ENCODE data around the gene DST.
"Not testable (repeated sequence)": the region's sequence is repeated elsewhere in the genome, so short reads cannot be mapped to it uniquely, and the experiment has no call there.

The DST gene

DNA sequence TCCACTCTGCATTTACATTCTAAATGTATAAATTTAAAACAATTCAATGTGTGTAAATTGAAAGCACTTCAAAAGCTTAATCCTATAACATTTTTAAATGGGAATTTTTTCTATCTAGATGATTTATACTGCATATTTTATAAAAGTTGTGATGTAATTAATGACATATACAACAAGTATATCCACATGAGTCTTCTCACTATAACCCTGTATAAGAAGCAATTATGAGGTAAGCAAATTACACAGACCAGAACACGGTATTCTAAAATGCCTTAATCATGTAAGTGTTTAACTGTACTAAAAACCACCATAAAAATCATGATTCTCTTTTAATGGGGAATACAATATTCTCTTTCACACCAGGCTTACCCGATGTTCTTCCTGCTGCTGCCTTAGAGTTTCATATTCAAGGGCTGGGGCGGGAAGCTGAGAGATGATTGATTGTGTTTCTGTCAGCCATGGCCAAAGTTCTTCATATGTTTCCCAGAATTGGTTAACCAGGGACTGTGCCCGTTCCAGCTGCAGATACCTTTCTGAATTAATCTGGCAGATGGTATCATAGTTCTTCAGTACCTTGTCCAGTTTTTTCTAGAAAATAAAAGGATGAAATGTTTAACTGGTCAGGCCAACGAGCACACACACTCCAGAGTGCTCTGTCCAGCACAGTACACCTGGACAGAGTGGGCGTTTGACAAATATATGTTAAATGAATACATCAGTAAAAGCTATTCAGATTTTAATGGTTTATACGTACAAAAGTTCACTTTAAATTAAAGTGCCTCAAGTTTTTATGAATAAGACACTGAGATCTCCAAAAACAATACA lies 127.4 kb downstream of the DST start:
- no peak for DNase-seq (ENCODE audit: low spot score)

DNA sequence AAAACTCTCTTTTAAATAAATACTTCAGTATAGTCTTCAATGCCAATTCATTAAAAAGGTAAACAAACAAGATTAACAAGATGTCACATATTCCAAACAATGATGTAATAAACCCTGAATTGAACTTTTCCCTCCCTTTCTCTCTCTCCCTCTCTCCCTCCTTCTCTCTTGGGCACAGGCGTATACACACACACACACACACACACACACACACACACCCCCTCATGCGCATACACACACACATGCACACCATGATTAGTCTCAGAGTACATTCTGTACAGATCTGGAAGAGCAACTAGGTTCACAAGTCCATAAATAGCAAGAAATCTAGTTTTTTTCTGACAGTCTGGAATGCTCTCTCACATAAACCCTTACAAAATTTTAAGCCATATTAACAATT lies 128.3 kb downstream of the DST start:
- DNase-seq (ENCODE audit: low spot score), result no peak

- DNase-seq (ENCODE audit: low spot score), result no peak
These were observed 129.1 kb downstream of the DST start for GRCh38 chr6:56513631-56514030.

DNA sequence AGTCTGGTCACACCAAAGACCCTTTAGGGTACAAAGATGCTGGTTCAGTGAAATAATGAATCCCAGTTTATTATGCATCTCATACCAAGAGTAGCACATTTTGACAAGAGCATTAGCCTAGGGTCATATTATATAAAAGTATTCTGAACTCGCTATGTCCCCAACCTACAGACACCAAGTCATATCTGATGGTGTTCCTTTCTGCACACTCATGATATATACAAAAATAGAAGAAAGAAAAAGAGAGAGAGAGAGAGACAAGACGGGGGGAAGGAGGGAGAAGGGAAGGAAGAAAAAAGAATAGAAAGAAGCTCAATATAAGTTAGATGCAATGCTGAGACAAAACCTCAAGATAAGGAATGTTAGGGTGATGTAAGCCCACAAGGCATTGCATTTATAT lies 131.1 kb downstream of the DST start:
- DNase-seq (ENCODE audit: low spot score), result no peak

DNA sequence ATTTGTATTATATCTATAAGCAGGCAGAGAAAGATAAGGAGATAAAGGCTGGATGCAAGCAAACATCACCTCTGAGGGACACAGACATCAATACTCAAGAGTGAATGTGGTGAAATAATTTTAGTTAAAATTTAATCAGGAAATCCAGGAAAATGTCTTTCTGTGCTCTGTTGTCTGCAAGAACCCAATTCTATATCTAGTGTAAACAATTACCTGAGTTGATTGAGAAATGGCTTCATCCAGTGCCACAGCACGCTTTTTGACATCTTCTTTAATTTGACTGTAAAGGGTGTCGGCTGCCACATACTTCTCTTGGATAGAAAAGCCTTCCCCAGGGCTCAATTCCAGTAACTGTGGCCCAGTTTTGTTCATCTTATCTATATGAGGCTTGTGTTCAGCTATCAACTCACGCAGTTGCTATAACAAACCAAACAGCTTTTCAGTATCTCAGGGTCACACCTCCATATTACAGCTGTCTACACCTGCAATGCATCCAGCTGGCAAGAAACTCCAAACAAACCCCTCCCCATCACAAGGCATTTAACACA lies 131.6 kb downstream of the DST start:
- DNase-seq (ENCODE audit: low spot score), result no peak

DNA sequence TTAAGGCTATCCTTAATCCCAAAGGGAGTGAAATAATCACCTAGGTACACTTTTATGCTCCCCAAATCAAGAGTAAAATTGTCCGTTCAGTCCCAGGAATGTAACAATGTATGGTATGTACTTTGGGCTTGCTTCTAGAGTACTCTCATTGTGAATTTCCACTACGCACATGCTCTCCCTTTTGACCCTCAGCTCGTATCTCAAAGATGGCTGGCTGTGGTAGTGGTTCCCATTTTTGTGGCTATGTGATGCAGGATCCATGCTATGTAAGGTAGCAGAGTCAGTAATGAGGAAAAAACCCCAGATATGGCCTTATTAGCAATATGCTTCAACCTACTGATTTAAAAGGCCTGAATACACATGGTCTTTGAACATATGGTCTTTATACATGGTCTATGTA lies 133.7 kb downstream of the DST start:
- DNase-seq (ENCODE audit: low spot score), result no peak

DNA sequence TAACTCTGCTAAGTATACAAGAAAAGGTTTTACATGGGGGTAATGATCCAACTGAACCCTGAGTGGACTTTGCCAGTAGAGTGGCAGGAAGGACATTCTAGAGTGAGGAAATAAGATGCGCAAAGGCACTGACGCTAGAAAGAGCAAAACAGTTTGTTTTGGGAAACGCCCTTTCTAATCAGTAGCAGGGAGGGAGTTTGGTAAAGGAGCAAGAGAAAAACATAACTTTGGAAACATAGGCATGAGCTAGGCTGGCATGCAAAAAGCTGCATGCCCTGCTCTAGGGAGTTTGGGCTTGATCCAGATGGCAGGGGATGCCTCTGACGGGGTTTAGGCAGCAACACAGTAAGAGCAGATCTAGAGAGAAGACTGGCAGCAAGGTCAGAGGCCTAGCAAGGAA lies 135.2 kb downstream of the DST start:
- DNase-seq (ENCODE audit: low spot score), result no peak

- no peak for DNase-seq (ENCODE audit: low spot score)
These were observed 137.0 kb downstream of the DST start for GRCh38 chr6:56505512-56506260.

- no peak for DNase-seq (ENCODE audit: low spot score)
These were observed 140.7 kb downstream of the DST start for GRCh38 chr6:56501993-56502392.

- no peak for DNase-seq (ENCODE audit: low spot score)
These were observed 143.6 kb downstream of the DST start for GRCh38 chr6:56499095-56499494.

DNA sequence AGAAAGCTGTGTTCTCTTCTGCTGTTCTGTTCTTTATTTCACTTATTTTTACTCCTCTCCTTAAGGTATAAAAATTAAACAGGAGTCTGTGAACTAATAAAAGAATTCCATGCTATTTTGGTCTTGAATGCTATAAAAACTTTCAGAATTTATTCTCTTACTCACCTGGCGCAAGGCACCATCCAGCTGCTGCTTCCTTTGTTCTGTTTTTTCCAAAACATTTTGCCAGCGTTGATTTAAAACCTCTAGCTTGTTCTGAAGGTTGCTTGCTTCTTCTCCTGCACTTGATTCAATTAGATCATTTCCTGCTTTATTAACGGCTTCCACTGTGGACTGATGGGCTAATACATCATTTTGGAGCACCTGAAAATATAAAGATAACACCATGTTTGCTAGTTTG lies 145.0 kb downstream of the DST start:
- DNase-seq (ENCODE audit: low spot score), result no peak

DNA sequence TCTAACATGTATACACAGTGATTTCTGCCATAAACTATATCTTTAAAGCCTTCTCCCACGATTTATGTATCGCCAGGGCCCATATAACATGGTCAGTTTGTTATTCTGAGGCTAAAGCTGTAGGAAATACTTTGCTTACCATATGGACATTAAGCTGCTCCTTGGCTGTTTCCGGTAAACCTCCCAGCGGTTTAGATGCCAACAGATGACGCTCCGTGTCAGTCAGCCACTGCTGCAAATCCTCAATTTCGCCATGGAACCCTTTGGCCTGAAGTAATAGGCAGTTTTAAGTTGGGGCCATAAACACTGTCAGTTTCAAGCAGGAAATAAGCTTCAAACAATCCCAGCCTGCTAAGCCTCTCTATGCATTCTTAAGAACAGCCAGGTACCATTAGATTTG lies 145.4 kb downstream of the DST start:
- no peak for DNase-seq (ENCODE audit: low spot score)

DNA sequence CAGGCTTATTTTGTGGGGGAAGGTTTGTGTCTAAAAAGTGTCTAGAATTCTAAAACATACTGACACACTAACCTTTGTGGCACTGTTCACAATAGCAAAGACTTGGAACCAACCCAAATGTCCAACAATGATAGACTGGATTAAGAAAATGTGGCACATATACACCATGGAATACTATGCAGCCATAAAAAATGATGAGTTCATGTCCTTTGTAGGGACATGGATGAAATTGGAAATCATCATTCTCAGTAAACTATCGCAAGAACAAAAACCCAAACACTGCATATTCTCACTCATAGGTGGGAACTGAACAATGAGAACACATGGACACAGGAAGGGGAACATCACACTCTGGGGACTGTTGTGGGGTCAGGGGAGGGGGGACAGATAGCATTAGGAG lies 146.0 kb downstream of the DST start:
- not testable (repeated sequence) for DNase-seq (ENCODE audit: low spot score)

GRCh38 chr6:56495654-56496053 lies 147.0 kb downstream of the DST start:
- no peak for DNase-seq (ENCODE audit: low spot score)

DNA sequence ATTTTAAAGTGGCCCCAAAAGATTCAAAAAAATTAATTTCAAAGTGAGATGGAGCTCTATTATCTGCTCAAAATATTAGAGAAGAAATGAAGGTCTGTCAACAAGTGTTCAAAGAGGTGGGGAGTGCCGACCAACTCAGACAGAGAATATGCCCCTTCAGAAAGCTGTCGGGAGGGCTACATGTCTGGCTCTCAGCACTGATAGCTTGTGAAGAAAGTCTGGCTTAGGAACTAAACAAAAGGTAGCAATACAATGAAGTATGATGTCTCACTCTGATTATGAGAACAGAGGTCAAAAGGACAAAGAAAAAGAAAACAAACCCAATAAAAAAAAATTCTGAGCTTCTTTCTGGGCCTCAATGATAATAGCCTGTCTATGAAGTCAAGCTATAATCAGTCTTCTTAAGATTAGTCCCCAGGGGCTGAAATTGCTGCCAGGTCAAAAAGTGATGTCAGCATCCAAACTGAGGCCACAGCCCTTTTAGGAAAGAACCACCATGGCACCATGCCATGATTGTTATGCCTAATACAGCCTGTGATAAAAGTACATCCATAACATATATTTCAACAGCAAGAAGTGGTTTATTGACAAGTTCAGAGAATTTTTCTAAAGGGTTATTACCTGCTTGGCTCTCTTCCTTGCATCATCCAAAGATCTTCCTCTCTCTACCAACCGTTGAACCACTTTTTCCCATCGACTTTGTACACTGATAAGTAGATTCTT lies 150.9 kb downstream of the DST start:
- DNase-seq (ENCODE audit: low spot score), result no peak

DNA sequence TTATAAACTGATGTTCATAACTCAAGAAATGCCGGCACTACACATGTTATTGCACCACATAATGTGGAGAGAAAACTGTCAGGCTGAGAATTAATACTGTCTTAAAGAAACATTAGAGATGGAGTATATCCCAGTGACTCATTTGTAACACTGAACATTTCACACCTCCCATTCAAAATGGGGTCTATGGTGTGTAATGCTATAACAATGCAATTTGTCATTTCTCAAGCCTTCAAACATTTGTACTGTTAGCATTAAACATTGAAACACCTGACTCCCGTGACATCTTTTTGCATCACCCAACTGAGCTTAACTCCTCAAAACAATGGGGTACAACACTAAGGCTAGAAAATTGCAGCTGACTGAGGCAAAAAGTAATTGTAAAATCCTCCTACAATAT lies 151.7 kb downstream of the DST start:
- DNase-seq (ENCODE audit: low spot score), result no peak

GRCh38 chr6:56489559-56489958 lies 153.1 kb downstream of the DST start:
- no peak for DNase-seq (ENCODE audit: low spot score)

GRCh38 chr6:56488281-56488680 lies 154.4 kb downstream of the DST start:
- no peak for DNase-seq (ENCODE audit: low spot score)

DNA sequence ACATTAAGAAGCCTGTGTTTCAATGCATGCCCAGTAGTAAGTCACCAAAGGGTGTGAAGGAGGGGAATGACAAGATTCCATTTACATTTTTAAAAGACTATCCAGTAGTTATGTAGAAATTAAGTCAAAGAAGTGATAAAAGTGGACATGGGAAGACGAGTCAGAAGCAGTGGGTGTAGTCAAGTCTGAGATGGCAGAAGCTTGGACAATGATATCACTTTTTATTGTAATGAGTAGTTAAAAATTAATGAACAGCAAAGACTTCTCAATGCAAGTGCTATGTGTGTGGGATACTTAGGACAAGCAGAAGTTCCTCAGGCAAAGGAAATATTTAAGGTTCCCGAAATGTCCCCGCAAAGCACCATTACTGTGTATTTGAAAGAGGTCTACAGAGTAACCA lies 156.0 kb downstream of the DST start:
- no peak for DNase-seq (ENCODE audit: low spot score)

DNA sequence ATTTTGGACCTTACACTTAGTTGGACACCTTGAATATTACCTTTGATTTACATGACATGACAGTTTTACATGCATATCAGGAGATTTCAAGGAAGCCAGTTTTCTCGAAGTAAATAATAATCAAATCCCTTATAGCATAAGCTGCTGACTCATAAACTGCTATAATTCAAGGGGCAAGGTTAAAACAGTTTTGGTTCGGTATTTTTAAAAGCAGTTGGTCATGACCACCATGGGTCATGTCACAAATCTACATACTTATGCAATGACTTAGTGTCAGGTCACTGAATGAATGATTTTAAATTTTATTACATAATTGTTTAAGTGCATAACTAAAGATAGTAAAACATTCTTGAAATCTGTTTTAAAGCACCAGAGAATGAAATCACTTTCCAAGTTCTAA lies 158.0 kb downstream of the DST start:
- no peak for DNase-seq (ENCODE audit: low spot score)

GRCh38 chr6:56483929-56484328 lies 158.8 kb downstream of the DST start:
- no peak for DNase-seq (ENCODE audit: low spot score)

- DNase-seq (ENCODE audit: low spot score), result no peak
These were observed 160.2 kb downstream of the DST start for GRCh38 chr6:56482525-56482924.

DNA sequence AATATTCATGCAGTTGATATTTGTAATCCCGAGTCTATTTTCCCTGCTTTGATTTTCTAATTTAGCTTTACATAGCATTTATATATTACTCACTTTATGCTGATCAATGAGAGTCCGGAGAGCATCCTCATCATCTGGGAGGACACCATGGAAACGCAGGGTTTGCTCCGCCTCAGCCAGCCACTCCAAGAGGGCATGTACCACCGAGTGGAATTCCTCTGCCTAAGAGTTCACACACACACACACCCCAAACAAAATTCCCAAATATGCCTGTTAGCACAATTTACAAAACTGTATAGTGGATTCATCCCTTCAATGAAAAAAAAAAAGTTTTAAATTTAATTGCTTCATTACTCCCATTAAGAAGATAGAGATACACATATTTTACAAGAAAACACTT lies 160.7 kb downstream of the DST start:
- DNase-seq (ENCODE audit: low spot score), result no peak
